Measurements from ENCODE around the gene MTNR1B. TPM values are rescaled to one million over a fixed set of nuclear protein-coding genes. Genes with fewer than 3 reads are reported as not detected.

The MTNR1B gene
- polyA plus RNA-seq, 3 donors = not detected

- no peak for DNase-seq (ENCODE audit: low read depth in 3 of 3, low spot score in 2 of 3)
These were observed 61.9 kb downstream of the MTNR1B start for GRCh38 chr11:93031386-93031785.

Other genes with a start within 250 kb of the MTNR1B start
- gene SLC36A4, start 228.3 kb downstream of the MTNR1B start, polyA plus RNA-seq (ENCODE audit: insufficient read length in 3 of 3) = 10 to 100 TPM; 17.9 to 21.7 (median 20.2) TPM